ENCODE measurements around the gene PRDM16.

The PRDM16 gene

DNA sequence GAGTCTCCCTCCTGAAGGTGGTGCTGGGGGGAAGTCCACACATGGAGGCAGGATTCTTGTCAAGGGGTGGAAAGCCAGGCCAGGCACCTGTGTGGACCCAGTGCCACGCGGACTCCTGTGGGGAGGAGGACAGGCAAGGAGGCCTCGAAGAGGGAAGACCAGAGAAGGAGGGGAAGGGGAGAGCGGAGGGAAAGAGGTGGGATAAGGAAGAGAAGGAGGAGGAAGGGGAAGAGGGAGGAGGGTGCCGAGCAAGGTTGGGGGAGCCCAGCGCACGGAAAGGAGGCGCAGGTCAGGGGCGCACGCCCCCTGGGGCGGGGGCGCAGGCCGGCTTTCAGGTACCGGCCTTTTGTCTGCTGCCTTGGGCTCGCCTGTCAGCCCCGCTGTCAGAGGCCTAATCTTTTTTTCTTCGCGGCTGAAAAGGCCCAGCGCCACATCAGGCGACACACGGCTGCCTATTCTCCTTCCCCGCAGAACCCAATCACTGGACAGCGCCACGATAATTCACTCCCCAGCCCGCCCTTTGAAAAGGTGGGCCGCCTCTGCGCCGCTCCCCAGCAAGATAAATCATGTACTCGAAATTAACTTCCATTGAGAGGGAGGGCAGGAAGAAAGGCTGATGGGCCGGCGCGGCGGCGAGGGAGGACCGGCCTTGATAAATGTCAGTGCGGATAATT lies 42.5 kb downstream of the PRDM16 start:
- no peak for DNase-seq

GRCh38 chr1:3112526-3112925 lies 43.5 kb downstream of the PRDM16 start:
- DNase-seq: no peak

- DNase-seq: no peak
These were observed 44.2 kb downstream of the PRDM16 start for GRCh38 chr1:3113047-3113740.

- no peak for DNase-seq
These were observed 44.7 kb downstream of the PRDM16 start for GRCh38 chr1:3113741-3114056.

DNA sequence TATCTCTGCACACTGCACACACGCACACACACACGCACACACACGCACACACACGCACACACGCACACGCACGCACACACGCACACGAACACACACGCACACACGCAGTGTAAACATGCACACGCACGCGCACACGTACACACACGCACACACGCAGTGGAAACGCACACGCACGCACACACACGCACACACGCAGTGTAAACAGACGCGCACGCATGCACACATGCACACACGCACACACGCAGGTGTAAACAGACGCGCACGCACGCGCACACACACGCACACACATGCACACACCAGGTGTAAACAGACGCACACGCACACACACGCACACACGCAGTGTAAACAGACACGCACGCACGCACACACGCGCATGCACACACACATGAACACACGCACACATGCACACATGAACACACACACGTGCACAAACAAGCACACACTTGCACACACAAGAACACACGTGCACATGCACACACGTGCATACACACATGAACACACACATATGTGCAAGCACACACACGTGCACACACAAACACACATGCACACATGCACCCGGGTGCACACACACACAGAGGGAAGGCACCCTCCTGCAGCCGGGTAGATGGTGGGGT lies 45.2 kb downstream of the PRDM16 start:
- no peak for DNase-seq

GRCh38 chr1:3114846-3115245 lies 45.8 kb downstream of the PRDM16 start:
- DNase-seq: no peak

DNA sequence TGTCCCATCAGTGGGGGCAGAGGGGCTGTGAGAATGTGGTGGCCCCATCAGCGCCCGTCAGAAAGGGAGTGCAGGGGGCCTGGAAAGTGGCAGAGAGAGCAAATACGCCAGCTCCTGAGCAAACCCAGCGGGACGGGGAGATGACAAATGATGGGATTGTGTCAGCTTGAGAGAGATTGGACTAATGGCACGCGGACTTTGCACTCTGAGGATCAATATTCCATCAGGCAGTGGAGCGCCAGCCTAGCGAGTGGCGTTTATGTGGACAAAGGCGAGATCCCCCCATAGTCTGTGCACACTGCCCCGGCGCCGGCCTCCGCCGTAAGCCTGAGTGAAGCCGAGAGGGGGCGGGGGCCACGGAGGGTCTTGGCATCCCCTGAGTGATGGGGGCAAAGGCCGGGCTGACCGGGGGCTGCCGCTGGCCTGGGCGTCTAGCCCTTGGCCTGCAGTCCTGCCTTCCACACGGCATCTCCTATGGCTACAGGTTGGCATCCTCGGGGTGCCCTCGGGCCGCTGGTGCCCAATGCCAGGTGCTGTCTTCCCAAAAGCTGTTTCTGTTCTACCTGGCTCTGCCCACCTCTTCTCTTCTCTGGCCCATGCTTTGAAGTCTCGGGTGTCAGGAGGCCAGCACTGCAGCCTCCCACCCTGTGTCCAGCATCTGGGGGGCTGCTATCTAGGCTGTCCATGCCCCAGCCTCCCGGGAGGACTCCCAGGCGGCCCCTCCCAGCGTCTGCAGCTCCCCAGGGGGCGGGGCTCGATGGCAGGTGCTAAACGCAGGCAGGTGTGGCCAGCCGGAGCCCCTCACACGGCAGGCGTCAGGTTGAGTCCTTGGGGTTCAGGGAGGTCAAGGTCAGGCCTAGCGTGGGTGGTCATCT lies 46.5 kb downstream of the PRDM16 start:
- DNase-seq: no peak

DNA sequence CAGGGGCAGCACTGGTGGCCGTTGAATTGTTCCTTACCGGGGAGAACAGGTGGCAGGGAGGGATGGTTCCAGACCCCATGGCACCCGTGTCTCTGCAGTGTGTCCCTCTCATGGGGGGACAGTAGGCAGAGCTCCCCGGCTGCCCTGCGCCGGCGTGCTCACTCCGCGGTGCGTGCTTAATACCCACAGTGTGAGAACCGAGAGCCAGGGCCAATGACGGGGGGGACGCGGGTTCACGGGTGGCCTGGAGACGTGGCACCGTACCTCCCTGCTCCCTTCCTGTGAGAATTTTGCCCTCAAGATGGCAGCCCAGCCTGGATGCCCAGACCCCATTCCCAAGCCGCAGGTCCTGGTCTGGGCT lies 47.1 kb downstream of the PRDM16 start:
- DNase-seq: no peak

DNA sequence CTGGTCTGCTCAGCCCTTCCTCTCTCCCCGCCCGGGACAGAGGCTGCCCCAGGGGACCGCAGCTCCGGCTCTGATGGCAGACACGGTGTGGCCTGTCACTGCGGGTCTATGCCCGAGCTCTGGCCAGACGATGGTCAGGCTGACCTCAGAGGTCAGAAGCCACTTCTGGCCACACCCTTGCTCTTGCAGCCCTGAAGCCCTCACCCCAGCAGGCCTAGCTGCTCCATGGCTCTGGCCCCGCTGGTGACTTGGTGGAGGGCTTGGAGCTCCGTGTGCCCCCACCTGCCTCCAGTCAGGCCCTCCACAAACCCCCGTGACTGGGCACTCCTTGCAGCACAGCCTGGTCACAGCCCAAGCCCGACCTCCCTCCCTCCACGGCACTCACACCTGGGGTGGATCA lies 47.6 kb downstream of the PRDM16 start:
- DNase-seq: no peak

DNA sequence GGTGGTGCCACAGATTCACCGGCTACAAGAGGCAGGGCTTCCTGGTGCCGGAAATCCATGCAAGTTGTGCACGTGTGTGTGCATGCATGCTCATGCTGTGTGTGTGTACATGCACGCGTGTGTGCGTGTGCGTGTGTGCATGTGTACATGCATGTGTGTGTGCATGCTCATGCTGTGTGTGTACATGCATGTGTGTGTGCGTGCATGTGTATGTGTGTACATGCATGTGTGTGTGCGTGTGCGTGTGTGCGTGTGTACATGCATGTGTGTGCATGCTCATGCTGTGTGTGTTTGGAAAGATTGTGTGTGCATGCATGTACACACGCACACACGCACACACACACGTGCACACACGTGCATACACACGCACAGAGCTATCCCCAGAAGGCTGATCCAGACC lies 48.9 kb downstream of the PRDM16 start:
- no peak for DNase-seq

- no peak for DNase-seq
These were observed 50.1 kb downstream of the PRDM16 start for GRCh38 chr1:3119061-3119460.

GRCh38 chr1:3119725-3120124 lies 50.7 kb downstream of the PRDM16 start:
- DNase-seq: no peak

- DNase-seq: peak; percentile 7
These were observed 51.1 kb downstream of the PRDM16 start for GRCh38 chr1:3120140-3120539.

- DNase-seq: no peak
These were observed 52.0 kb downstream of the PRDM16 start for GRCh38 chr1:3120994-3121393.

GRCh38 chr1:3121401-3122210 lies 52.6 kb downstream of the PRDM16 start:
- no peak for DNase-seq

DNA sequence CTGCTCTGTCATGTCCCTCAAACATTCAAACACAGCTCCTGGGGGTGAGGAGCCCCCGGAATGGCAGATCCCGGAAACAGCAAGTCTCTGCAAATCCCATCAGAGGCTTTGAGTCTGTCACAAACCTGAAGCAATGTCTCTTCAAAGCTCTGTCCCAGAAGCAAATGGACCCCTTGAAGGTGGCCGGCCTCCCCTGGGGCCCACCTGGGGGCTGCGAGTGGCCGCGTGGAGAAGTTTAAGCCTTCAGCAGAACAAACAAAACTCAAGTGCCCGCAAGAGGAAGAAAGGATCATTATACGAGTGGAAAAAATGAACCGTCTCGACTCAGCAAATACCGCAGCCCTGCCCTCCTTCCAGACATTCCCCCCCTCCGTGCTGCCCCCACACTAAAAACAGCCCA lies 53.3 kb downstream of the PRDM16 start:
- no peak for DNase-seq

- DNase-seq: no peak
These were observed 55.2 kb downstream of the PRDM16 start for GRCh38 chr1:3124246-3124645.

DNA sequence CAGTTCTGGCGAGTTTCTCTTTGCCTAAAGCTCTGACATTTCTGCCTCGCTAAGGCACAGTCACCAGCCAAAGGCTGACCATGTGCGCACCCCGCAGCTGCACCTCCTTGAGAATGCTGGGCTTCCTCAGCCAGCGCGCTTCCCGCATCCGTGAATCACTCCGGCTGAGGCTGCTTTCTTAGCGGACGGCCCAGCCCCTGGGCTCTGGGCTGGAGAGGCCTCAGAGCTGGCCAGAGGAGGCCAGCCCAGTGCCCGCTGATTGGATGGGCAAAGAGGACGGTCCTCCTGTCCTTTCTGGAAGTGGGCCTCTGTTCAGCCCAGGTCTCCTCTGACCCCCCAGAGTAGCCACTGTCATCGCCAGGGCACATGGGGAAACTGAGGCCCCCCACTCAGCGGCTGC lies 56.1 kb downstream of the PRDM16 start:
- no peak for DNase-seq

- DNase-seq: no peak
These were observed 56.8 kb downstream of the PRDM16 start for GRCh38 chr1:3125546-3126368.

GRCh38 chr1:3126756-3127678 lies 58.0 kb downstream of the PRDM16 start:
- DNase-seq: no peak

GRCh38 chr1:3127738-3128137 lies 58.7 kb downstream of the PRDM16 start:
- no peak for DNase-seq

Measured in hematopoietic multipotent progenitor cell treated with erythropoietin and hydrocortisone succinate and interleukin-3 and kit ligand, for 4 days (in vitro differentiated cells).